ENCODE measurements around the gene MGMT.

DNA sequence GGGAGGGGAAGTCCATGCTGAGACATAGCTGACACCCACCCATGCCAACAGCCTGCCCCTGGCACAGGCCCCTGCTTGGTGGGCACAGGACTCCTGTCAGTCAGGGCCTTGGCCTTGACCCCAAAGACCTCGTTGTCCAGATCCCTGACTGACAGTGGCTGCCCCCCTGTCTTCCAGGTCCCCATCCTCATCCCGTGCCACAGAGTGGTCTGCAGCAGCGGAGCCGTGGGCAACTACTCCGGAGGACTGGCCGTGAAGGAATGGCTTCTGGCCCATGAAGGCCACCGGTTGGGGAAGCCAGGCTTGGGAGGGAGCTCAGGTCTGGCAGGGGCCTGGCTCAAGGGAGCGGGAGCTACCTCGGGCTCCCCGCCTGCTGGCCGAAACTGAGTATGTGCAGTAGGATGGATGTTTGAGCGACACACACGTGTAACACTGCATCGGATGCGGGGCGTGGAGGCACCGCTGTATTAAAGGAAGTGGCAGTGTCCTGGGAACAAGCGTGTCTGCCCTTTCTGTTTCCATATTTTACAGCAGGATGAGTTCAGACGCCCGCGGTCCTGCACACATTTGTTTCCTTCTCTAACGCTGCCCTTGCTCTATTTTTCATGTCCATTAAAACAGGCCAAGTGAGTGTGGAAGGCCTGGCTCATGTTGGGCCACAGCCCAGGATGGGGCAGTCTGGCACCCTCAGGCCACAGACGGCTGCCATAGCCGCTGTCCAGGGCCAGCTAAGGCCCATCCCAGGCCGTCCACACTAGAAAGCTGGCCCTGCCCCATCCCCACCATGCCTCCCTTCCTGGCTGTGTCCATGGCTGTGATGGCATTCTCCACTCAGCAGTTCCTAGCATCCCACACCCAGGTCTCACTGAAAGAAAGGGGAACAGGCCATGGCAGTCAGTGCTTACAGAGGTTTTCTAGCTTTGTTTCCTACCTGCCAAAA is 299.8 kb downstream of the MGMT start:
- TF ChIP-seq, protein P1, sequence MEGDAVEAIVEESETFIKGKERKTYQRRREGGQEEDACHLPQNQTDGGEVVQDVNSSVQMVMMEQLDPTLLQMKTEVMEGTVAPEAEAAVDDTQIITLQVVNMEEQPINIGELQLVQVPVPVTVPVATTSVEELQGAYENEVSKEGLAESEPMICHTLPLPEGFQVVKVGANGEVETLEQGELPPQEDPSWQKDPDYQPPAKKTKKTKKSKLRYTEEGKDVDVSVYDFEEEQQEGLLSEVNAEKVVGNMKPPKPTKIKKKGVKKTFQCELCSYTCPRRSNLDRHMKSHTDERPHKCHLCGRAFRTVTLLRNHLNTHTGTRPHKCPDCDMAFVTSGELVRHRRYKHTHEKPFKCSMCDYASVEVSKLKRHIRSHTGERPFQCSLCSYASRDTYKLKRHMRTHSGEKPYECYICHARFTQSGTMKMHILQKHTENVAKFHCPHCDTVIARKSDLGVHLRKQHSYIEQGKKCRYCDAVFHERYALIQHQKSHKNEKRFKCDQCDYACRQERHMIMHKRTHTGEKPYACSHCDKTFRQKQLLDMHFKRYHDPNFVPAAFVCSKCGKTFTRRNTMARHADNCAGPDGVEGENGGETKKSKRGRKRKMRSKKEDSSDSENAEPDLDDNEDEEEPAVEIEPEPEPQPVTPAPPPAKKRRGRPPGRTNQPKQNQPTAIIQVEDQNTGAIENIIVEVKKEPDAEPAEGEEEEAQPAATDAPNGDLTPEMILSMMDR (conservative IDR thresholded peaks at IDR 0.05 in 1 of 2, IDR thresholded peaks at IDR 0.05 in 1 of 2; ENCODE audit: low read depth in 1 of 2, low read length in 2 of 2) = no peak
- no peak for TF ChIP-seq EZH2 (IDR thresholded peaks at IDR 0.05; ENCODE audit: low read length, missing control alignments)

Measured in fibroblast of lung (primary cell).